ELF-1 (cell line): ENCODE results near the gene BRPF1.

Experiments used
- DNase-seq: peaks from one replicate; pipeline ENCODE4 v3.0.0-alpha.2; 2016; ENCODE audit warnings: low read depth, low spot score

Gene BRPF1

GRCh38 chr3:9791127-9791526, 59.6 kb downstream of the BRPF1 start:
- DNase-seq = no peak

- DNase-seq = no peak
Observed at GRCh38 chr3:9791790-9792404, 60.4 kb downstream of the BRPF1 start.

- DNase-seq = peak; percentile 98
Observed at GRCh38 chr3:9792405-9793160, 61.0 kb downstream of the BRPF1 start, which contains the start of the genes ARPC4 and TADA3. ARPC4 (plus strand) TSS chr3:9793082; CDS start chr3:9793122, 40 bp downstream. TADA3 (minus strand) TSS chr3:9792473; CDS start chr3:9791466, 1,007 bp downstream.

GRCh38 chr3:9793161-9793781, 61.7 kb downstream of the BRPF1 start:
- no peak for DNase-seq

GRCh38 chr3:9794400-9794799, 62.9 kb downstream of the BRPF1 start:
- no peak for DNase-seq

- DNase-seq = no peak
Observed at GRCh38 chr3:9795207-9795606, 63.7 kb downstream of the BRPF1 start.

GRCh38 chr3:9797196-9797945, 65.8 kb downstream of the BRPF1 start:
- no peak for DNase-seq
